MM.1S (cell line): Measurements from ENCODE around the gene CCL3.

Experiments
- DNase-seq: peaks from one replicate; pipeline ENCODE4 v3.0.0-alpha.2; 2015
- H2AFZ ChIP-seq: fragments of 300-600 bp; sonication (generic); 2 replicates; pipeline ENCODE4 v1.6.0; 2016; ENCODE audit warnings: antibody characterized with exemption, low read length
- H3F3A ChIP-seq: fragments of 300-600 bp; sonication (generic); 2 replicates; pipeline ENCODE4 v1.6.1; 2016; ENCODE audit warnings: mild to moderate bottlenecking, antibody characterized with exemption, low read length, moderate library complexity, mixed read lengths; ENCODE audit not compliant: insufficient read depth
- H3K27ac ChIP-seq: fragments of 300-600 bp; sonication (generic); 2 replicates; pipeline ENCODE4 v1.5.1; 2016; ENCODE audit warnings: mild to moderate bottlenecking, low read length
- H3K27me3 ChIP-seq: fragments of 300-600 bp; sonication (generic); replicated peaks from 2 replicates; pipeline ENCODE4 v1.6.0; 2016; ENCODE audit warnings: low read length; ENCODE audit not compliant: insufficient read depth
- H3K36me3 ChIP-seq: fragments of 300-600 bp; sonication (generic); replicated peaks from 2 replicates; pipeline ENCODE4 v1.6.1; 2016; ENCODE audit warnings: mild to moderate bottlenecking, low read length, mixed read lengths; ENCODE audit not compliant: insufficient read depth
- H3K4me1 ChIP-seq: fragments of 300-600 bp; sonication (generic); 2 replicates; pipeline ENCODE4 v1.6.1; 2016; ENCODE audit warnings: low read length, mixed read lengths
- H3K4me2 ChIP-seq: fragments of 300-600 bp; sonication (generic); 2 replicates; pipeline ENCODE4 v1.6.0; 2016; ENCODE audit warnings: low read depth, low read length
- H3K4me3 ChIP-seq: fragments of 300-600 bp; sonication (generic); 2 replicates; pipeline ENCODE4 v1.5.1; 2016; ENCODE audit warnings: low read length, mixed read lengths
- H3K79me2 ChIP-seq: fragments of 300-600 bp; sonication (generic); 2 replicates; pipeline ENCODE4 v1.6.1; 2016; ENCODE audit warnings: mixed run types, low read length, mixed read lengths
- H3K9ac ChIP-seq: fragments of 300-600 bp; sonication (generic); 2 replicates; pipeline ENCODE4 v1.6.1; 2016; ENCODE audit warnings: low read length, mixed read lengths
- H3K9me2 ChIP-seq: fragments of 300-600 bp; sonication (generic); replicated peaks from 2 replicates; pipeline ENCODE4 v1.6.1; 2016; ENCODE audit warnings: mild to moderate bottlenecking, low read length, mixed read lengths; ENCODE audit not compliant: insufficient read depth
- H3K9me3 ChIP-seq: fragments of 300-600 bp; sonication (generic); replicated peaks from 2 replicates; pipeline ENCODE4 v1.6.1; 2016; ENCODE audit warnings: mild to moderate bottlenecking, low read length, mixed read lengths; ENCODE audit not compliant: insufficient read depth
- H4K20me1 ChIP-seq: fragments of 300-600 bp; sonication (generic); 2 replicates; pipeline ENCODE4 v1.6.1; 2016; ENCODE audit warnings: mild to moderate bottlenecking, low read length, moderate library complexity, mixed read lengths; ENCODE audit not compliant: insufficient read depth
- CTCF ChIP-seq: fragments of 300-600 bp; sonication (generic); IDR thresholded peaks from 2 replicates; pipeline ENCODE4 v1.5.1; 2016; ENCODE audit warnings: antibody characterized with exemption, low read length, mixed read lengths
- EZH2 ChIP-seq: fragments of 300-600 bp; sonication (generic); optimal IDR thresholded peaks from 2 replicates; pipeline ENCODE3; 2017; ENCODE audit warnings: low read depth, mild to moderate bottlenecking, antibody characterized with exemption, low read length, mixed read lengths
- EZH2phosphoT487 ChIP-seq: fragments of 300-600 bp; sonication (generic); IDR thresholded peaks from 2 replicates; pipeline ENCODE4 v1.6.1; 2018; ENCODE audit warnings: antibody characterized with exemption, low read length

CCL3 gene

GRCh38 chr17:36131421-36131820, 41.5 kb upstream of the CCL3 start:
- H3K36me3 ChIP-seq, result no peaks in the 10 kb centered on the region
- no peaks in the 10 kb centered on the region for H3K9me3 ChIP-seq
- no peak overlapping the region for H3K27ac ChIP-seq
- DNase-seq, result no peak
- TF ChIP-seq CTCF (peak; percentile 20; the same call in 1 of the 2 replicates), EZH2 (no peak)
- no peaks in the 10 kb centered on the region for H3K9me2 ChIP-seq
- H2AFZ ChIP-seq, result no peak overlapping the region
- no peak overlapping the region for H3K9ac ChIP-seq
- H3K27me3 ChIP-seq, result no peaks in the 10 kb centered on the region
- H3F3A ChIP-seq, result no peaks in the 10 kb centered on the region
- no peak overlapping the region for H3K4me3 ChIP-seq
- no peaks in the 10 kb centered on the region for H3K79me2 ChIP-seq
- H3K4me1 ChIP-seq, result peaks cover 28% of the 10 kb centered on the region
- no peak overlapping the region for H3K4me2 ChIP-seq
- no peaks in the 10 kb centered on the region for H4K20me1 ChIP-seq

GRCh38 chr17:36130346-36130745, 40.4 kb upstream of the CCL3 start:
- TF ChIP-seq EZH2 (no peak), EZH2phosphoT487 (no peak), CTCF (no peak)
- Histone ChIP-seq H3K36me3 (no peaks in the 10 kb centered on the region), H3F3A (no peaks in the 10 kb centered on the region), H4K20me1 (no peaks in the 10 kb centered on the region), H3K9ac (no peak overlapping the region), H3K27me3 (no peaks in the 10 kb centered on the region), H2AFZ (no peak overlapping the region), H3K4me2 (no peak overlapping the region), H3K9me3 (no peaks in the 10 kb centered on the region), H3K79me2 (no peaks in the 10 kb centered on the region), H3K9me2 (no peaks in the 10 kb centered on the region), H3K4me3 (no peak overlapping the region), H3K27ac (no peak overlapping the region), H3K4me1 (peaks cover 22% of the 10 kb centered on the region)
- DNase-seq, result no peak

GRCh38 chr17:36129616-36130015, 39.7 kb upstream of the CCL3 start:
- Histone ChIP-seq H3K36me3 (no peaks in the 10 kb centered on the region), H3K27ac (no peak overlapping the region), H3K9me3 (no peaks in the 10 kb centered on the region), H4K20me1 (no peaks in the 10 kb centered on the region), H3K27me3 (no peaks in the 10 kb centered on the region), H3K4me3 (no peak overlapping the region), H3K4me1 (peaks cover 22% of the 10 kb centered on the region), H3K79me2 (no peaks in the 10 kb centered on the region), H3K9ac (no peak overlapping the region), H2AFZ (no peak overlapping the region), H3F3A (no peaks in the 10 kb centered on the region), H3K4me2 (no peak overlapping the region), H3K9me2 (no peaks in the 10 kb centered on the region)
- DNase-seq, result no peak
- TF ChIP-seq CTCF (no peak), EZH2 (no peak), EZH2phosphoT487 (no peak)
